ENCODE data around the gene CORO7.

The CORO7 gene

GRCh38 chr16:4454623-4455022 lies 38.2 kb upstream of the CORO7 start:
- DNase-seq (ENCODE audit: extremely low read depth, low read depth): no peak
- no peak for TF ChIP-seq CTCF (IDR thresholded peaks at IDR 0.05; ENCODE audit: low read depth, low read length)

GRCh38 chr16:4452674-4453073 lies 36.3 kb upstream of the CORO7 start:
- no peak for DNase-seq (ENCODE audit: extremely low read depth, low read depth)
- no peak for TF ChIP-seq CTCF (IDR thresholded peaks at IDR 0.05; ENCODE audit: low read depth, low read length)

GRCh38 chr16:4450931-4451519 lies 34.6 kb upstream of the CORO7 start:
- no peak for TF ChIP-seq CTCF (IDR thresholded peaks at IDR 0.05; ENCODE audit: low read depth, low read length)
- DNase-seq (ENCODE audit: extremely low read depth, low read depth): peak; percentile 39

GRCh38 chr16:4450430-4450829 lies 34.0 kb upstream of the CORO7 start:
- no peak for TF ChIP-seq CTCF (IDR thresholded peaks at IDR 0.05; ENCODE audit: low read depth, low read length)
- DNase-seq (ENCODE audit: extremely low read depth, low read depth): no peak

GRCh38 chr16:4443986-4444385 lies 27.6 kb upstream of the CORO7 start:
- no peak for TF ChIP-seq CTCF (IDR thresholded peaks at IDR 0.05; ENCODE audit: low read depth, low read length)
- DNase-seq (ENCODE audit: extremely low read depth, low read depth): no peak

GRCh38 chr16:4443271-4443670 lies 26.9 kb upstream of the CORO7 start:
- TF ChIP-seq CTCF (IDR thresholded peaks at IDR 0.05; ENCODE audit: low read depth, low read length): no peak
- no peak for DNase-seq (ENCODE audit: extremely low read depth, low read depth)

- TF ChIP-seq CTCF (IDR thresholded peaks at IDR 0.05; ENCODE audit: low read depth, low read length): no peak
- DNase-seq (ENCODE audit: extremely low read depth, low read depth): no peak
These were observed 26.0 kb upstream of the CORO7 start for GRCh38 chr16:4442371-4442770.
